ENCODE data around the gene IRAK3.
"Not testable (repeated sequence)": the region's sequence is repeated elsewhere in the genome, so short reads cannot be mapped to it uniquely, and the experiment has no call there.

The IRAK3 gene

GRCh38 chr12:66174391-66175325 is 14.4 kb upstream of the IRAK3 start:
- DNase-seq: not testable (repeated sequence)

DNA sequence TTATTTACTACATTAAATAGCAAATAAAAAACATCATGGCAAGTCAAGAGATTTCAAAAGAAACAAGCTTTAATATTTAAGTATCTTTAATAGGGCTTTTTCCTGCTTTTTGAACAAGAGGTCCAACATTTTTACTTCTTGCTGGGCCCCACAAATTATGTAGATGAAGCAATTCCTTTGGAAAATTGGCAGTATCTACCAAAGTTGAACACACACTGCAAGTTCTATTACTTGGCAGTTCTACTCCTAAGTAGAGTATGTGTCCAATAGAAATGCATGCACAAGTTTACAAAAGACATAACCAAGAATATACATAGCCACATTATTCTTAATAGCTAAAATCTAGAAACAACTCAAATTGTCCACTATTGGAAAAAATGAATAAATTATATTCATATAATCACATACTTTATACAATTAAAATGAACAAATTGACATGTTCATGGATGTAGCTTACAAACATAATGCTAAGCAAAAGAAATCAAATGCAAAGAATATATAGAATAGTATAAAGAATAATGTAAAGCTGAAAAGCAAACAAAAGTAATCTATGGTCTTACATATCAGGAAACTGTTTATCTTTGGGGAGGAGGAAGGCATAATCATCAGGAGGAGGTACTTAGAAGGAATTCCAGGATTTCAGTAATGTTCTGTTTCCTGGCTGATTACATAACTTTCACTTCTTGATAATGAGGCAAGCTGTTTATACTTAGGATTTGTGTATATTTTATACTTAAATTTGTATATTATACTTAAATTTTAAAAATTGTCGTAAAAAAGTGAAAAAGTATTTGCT is 12.7 kb upstream of the IRAK3 start:
- no peak for DNase-seq

- no peak for DNase-seq
Observed at GRCh38 chr12:66182956-66183355, 6.1 kb upstream of the IRAK3 start.

- not testable (repeated sequence) for DNase-seq
Observed at GRCh38 chr12:66184822-66185221, 4.2 kb upstream of the IRAK3 start.

DNA sequence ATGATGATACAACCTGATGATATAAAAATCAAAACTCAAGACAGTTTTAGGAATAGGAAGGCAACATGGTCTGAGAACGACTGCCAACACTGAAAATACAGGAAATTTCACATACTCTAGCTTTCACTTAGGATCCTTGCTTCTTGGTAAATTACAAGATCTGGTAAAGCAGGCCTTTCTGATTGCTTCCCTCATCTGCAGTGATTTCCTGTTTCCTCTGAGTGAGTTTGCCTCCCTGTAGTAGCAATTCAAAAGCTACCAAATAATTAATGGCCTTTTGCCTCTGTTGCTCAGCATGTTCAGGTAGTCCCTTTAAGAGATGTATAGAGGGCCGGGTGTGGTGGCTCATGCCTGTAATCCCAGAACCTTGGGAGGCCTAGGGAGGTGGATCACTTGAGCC is 2.0 kb upstream of the IRAK3 start:
- DNase-seq: no peak

- DNase-seq: no peak
Observed at GRCh38 chr12:66187821-66188220, 1.2 kb upstream of the IRAK3 start.

DNA sequence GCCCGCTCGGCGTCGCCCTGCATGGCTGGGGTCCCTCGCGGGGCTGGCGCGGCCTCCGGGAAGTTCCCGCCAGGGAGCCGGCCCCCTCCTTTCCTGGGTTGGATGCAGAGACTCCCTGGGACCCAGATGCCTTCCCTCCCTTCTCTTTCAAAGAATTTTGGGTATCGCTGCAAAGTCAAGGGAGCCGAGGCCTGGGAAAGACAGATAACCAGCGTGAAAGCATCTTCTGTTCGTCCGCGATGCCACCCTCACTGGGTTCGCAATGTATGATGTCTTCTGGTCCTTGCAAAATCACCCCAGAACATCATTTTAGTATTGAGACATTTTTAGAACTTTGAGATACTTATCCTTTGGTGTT is 451 bp downstream of the IRAK3 start:
- DNase-seq: no peak

DNA sequence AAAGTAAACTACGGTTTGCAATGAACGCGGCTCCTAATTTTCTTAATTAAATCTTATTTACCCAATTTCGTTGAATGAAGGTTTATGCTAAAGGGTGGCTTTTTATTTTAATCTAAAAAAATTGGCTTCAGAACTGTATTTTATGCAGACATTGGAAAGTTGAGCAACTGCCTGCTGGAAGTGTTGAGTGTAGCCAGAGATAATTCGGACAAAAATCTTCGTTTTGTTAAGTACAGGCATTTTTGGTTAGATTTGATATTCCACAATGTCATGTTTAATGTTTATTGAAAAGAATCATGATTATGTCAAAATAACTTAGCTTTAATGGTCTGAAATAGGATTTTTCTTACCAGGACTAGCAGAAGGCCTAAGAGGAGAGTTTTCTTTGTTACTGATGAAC is 875 bp downstream of the IRAK3 start:
- no peak for DNase-seq

- DNase-seq: no peak
Observed at GRCh38 chr12:66190519-66191370, 1.7 kb downstream of the IRAK3 start.

- DNase-seq: no peak
Observed at GRCh38 chr12:66191547-66192126, 2.6 kb downstream of the IRAK3 start.

DNA sequence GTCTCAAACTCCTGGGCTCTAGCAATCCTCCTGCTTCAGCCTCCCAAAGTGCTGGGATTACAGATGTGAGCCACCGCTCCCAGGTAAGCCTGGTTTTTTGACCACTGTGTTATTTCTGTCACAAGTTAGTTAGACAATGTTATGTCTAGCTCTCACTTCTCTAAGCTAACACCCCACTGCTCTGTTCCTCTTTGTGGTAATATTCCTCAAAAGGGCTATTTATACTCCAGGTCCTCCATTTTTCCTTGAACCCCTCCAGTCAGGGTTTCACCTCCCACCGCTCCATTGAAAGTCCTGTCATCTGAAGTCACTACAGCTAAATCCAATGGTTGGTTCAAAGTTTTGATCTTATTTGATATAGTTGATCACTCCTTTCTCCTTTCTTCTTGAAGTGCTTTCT is 5.1 kb downstream of the IRAK3 start:
- DNase-seq: no peak

- DNase-seq: no peak
Observed at GRCh38 chr12:66195242-66195641, 6.2 kb downstream of the IRAK3 start.

DNA sequence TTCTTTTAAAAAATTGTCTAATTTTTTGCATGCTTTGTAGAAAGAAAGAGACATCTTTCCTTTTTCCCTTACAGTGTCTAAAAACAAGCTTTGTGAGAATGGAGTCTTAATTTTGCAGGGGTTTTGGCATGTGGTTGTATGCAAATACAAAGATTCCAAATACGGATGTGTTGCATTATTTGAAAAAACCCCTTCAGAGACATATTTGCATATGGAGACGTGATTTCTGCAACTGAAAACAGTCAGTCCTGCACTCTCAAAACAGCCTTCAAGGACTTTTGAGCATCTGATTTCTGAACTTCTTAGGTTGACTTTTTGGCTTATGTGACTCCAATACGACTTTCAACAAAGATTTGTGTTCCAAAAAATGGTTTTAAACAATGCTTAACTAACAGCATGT is 7.8 kb downstream of the IRAK3 start:
- no peak for DNase-seq

- DNase-seq: no peak
Observed at GRCh38 chr12:66197495-66197921, 8.5 kb downstream of the IRAK3 start.

DNA sequence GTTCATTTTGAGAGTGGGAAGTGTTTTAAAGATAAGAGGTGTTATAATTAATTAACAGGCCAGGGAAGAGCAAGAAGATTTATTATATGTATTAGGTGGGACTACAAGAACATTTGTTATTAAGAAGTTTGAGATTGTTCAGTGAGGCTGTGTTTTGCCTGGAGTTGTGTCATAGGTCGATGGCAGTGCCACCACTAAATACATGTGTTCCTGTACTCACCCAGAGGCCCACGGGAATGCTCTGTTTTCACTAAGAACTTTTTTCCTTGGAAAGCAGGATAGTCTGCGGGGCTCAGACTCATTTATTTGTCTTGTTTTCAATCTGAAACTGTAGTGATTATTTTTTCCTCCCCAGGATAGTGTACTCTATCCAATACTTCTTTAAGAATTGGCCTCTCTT is 10.1 kb downstream of the IRAK3 start:
- no peak for DNase-seq

DNA sequence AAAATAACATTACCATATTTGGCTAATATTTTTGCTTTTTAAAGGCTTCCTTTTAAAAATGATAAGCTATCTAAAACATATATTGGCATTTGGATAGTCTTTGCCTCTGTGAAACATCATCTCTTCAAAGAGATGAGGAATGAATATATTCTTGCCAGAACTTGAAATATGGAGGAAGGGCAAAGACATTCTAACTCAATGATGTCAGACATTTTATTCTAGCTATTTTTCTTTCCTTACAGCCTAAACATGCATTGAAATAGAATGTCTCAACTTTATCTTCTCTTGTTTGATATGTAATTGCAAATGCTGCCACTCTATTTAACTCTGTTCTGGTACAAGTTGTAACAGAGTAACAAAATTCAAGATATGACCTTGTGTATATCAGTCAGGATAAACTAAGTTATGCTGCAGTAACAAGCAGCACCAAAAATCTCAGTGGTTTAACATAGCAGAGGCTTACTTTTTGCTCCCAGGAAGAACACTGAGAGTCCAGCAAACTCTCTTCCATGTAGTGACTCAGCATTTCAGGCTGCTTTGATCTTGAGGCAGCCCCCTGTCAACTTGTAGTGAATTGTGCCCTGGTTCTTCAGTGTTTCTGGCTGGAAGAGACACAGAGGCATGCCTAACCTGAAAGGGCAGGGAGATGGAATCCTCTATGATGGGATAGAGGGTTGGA is 11.0 kb downstream of the IRAK3 start:
- DNase-seq: no peak

DNA sequence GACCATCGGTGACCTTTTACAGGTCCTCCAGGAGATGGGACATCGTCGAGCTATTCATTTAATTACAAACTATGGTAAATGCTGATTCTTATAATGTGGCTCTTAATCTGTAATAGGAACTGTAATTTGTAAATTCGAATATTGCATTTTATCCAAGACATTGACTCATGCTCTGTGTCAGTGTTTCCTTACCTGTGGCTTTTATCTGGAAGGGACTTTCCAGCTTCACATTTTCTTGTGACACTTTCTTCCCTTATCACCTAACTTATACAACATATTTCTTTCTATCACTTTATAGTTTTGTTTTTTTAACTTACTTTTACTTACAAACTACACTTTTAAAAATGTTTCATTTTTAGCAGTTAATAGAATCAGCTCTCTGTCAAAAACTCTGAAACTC is 14.8 kb downstream of the IRAK3 start:
- DNase-seq: no peak

- DNase-seq: no peak
Observed at GRCh38 chr12:66206141-66206540, 17.1 kb downstream of the IRAK3 start.

- no peak for DNase-seq
Observed at GRCh38 chr12:66210840-66211239, 21.8 kb downstream of the IRAK3 start.

DNA sequence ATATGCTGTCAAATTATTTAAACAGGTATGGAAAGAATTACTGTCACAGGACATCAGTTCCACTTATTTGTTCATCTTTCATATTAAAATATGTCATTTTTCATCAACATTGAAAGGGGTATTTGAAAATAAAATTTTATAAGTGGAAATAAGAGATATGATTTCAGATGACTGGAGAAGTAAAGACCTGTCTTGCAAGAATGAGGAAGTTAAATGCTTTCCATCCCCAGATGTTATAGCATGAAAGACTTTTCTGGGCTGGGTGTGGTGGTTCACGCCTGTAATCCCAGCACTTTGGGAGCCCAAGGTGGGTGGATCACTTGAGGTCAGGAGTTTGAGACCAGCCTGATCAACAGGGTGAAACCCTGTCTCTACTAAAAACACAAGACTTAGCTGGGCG is 22.6 kb downstream of the IRAK3 start:
- not testable (repeated sequence) for DNase-seq

- not testable (repeated sequence) for DNase-seq
Observed at GRCh38 chr12:66213011-66213410, 24.0 kb downstream of the IRAK3 start.

GRCh38 chr12:66217342-66217917 is 28.4 kb downstream of the IRAK3 start:
- DNase-seq: no peak

Data from CD4-positive, alpha-beta T cell treated with Interleukin-15 for 1 hour (primary cell).